ENCODE results near the gene EBNA1BP2. TPM values are rescaled to one million over a fixed set of nuclear protein-coding genes. Genes with fewer than 3 reads are reported as not detected.

Gene EBNA1BP2
- total RNA-seq, 3 donors from 2014 or later, result 34.9 to 61.6 (median 46.4) TPM

- H3K27ac ChIP-seq, result no peak overlapping the region
- H3K27me3 ChIP-seq, result no peaks in the 10 kb centered on the region
- H3K4me1 ChIP-seq, result no peaks in the 10 kb centered on the region
- H3K36me3 ChIP-seq, result no peaks in the 10 kb centered on the region
- TF ChIP-seq, protein P1, sequence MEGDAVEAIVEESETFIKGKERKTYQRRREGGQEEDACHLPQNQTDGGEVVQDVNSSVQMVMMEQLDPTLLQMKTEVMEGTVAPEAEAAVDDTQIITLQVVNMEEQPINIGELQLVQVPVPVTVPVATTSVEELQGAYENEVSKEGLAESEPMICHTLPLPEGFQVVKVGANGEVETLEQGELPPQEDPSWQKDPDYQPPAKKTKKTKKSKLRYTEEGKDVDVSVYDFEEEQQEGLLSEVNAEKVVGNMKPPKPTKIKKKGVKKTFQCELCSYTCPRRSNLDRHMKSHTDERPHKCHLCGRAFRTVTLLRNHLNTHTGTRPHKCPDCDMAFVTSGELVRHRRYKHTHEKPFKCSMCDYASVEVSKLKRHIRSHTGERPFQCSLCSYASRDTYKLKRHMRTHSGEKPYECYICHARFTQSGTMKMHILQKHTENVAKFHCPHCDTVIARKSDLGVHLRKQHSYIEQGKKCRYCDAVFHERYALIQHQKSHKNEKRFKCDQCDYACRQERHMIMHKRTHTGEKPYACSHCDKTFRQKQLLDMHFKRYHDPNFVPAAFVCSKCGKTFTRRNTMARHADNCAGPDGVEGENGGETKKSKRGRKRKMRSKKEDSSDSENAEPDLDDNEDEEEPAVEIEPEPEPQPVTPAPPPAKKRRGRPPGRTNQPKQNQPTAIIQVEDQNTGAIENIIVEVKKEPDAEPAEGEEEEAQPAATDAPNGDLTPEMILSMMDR (IDR thresholded peaks at IDR 0.05), result no peak
- no peak for TF ChIP-seq POLR2A (IDR thresholded peaks at IDR 0.05)
- TF ChIP-seq POLR2AphosphoS5 (IDR thresholded peaks at IDR 0.05), result no peak
- intact Hi-C loops (cut with DNase I; ENCODE audit: low total_unique reads), result no loop called here
- no peak overlapping the region for H3K4me3 ChIP-seq
- no peaks in the 10 kb centered on the region for H3K9me3 ChIP-seq
- DNase-seq (ENCODE audit: low spot score in 2 of 2), result no peak
Observed at GRCh38 chr1:43204394-43204793, 32.3 kb upstream of the EBNA1BP2 start.

DNA sequence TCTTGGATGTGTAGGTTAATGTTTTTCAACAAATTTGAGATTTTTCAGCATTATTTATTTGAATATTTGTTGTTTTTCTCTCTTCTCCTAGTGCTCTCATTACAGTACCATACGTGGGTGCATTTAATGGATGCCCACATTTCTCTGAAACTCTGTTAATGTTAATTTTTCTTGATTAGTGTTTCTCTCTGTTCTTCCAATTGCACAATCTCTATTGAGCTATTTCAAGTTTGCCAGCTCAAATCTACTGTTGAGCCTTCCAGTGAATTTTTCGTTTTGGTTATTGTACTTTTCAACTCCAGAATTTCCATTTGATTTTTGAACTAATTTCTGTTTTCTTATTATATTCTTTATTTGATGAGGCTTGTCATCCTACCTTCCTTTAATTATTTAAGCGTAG is 31.8 kb upstream of the EBNA1BP2 start:
- Histone ChIP-seq H3K36me3 (no peaks in the 10 kb centered on the region), H3K27me3 (no peaks in the 10 kb centered on the region), H3K4me1 (no peaks in the 10 kb centered on the region), H3K4me3 (no peak overlapping the region), H3K27ac (no peak overlapping the region), H3K9me3 (no peaks in the 10 kb centered on the region)
- no peak for DNase-seq (ENCODE audit: low spot score in 2 of 2)
- intact Hi-C loops (cut with DNase I; ENCODE audit: low total_unique reads), result no loop called here
- no peak for TF ChIP-seq POLR2A (IDR thresholded peaks at IDR 0.05)
- TF ChIP-seq, protein P1 (IDR thresholded peaks at IDR 0.05), result no peak
- no peak for TF ChIP-seq POLR2AphosphoS5 (IDR thresholded peaks at IDR 0.05)

- no peaks in the 10 kb centered on the region for H3K36me3 ChIP-seq
- no peak overlapping the region for H3K4me3 ChIP-seq
- no peaks in the 10 kb centered on the region for H3K4me1 ChIP-seq
- no peaks in the 10 kb centered on the region for H3K9me3 ChIP-seq
- H3K27me3 ChIP-seq, result no peaks in the 10 kb centered on the region
- TF ChIP-seq, protein P1 (IDR thresholded peaks at IDR 0.05), result no peak
- TF ChIP-seq POLR2AphosphoS5 (IDR thresholded peaks at IDR 0.05), result no peak
- TF ChIP-seq POLR2A (IDR thresholded peaks at IDR 0.05), result no peak
- intact Hi-C loops (cut with DNase I; ENCODE audit: low total_unique reads), result no loop called here
- H3K27ac ChIP-seq, result peak overlapping the region in 1 of 2 donors; percentile 34
- DNase-seq (ENCODE audit: low spot score in 2 of 2), result no peak
Observed at GRCh38 chr1:43199093-43199726, 27.1 kb upstream of the EBNA1BP2 start.

GRCh38 chr1:43197343-43198127 is 25.4 kb upstream of the EBNA1BP2 start:
- Histone ChIP-seq H3K4me3 (no peak overlapping the region), H3K27me3 (no peaks in the 10 kb centered on the region), H3K9me3 (no peaks in the 10 kb centered on the region), H3K4me1 (no peaks in the 10 kb centered on the region), H3K36me3 (no peaks in the 10 kb centered on the region), H3K27ac (no peak overlapping the region)
- no peak for DNase-seq (ENCODE audit: low spot score in 2 of 2)
- no peak for TF ChIP-seq POLR2AphosphoS5 (IDR thresholded peaks at IDR 0.05)
- TF ChIP-seq POLR2A (IDR thresholded peaks at IDR 0.05), result no peak
- TF ChIP-seq, protein P1 (IDR thresholded peaks at IDR 0.05), result no peak
- intact Hi-C loops (cut with DNase I; ENCODE audit: low total_unique reads), result no loop called here

GRCh38 chr1:43194509-43194908 is 22.4 kb upstream of the EBNA1BP2 start:
- H3K36me3 ChIP-seq, result no peaks in the 10 kb centered on the region
- H3K4me1 ChIP-seq, result no peaks in the 10 kb centered on the region
- intact Hi-C loops (cut with DNase I; ENCODE audit: low total_unique reads), result no loop called here
- peaks cover 0 to 3% of the 10 kb centered on the region in 2 donors for H3K9me3 ChIP-seq
- no peaks in the 10 kb centered on the region for H3K27me3 ChIP-seq
- TF ChIP-seq POLR2AphosphoS5 (IDR thresholded peaks at IDR 0.05) (no peak), POLR2A (IDR thresholded peaks at IDR 0.05) (no peak)
- TF ChIP-seq, protein P1 (IDR thresholded peaks at IDR 0.05), result no peak
- no peak overlapping the region for H3K4me3 ChIP-seq
- no peak overlapping the region for H3K27ac ChIP-seq
- no peak for DNase-seq (ENCODE audit: low spot score in 2 of 2)
